Suprapubic skin (tissue), 4 donors: ENCODE results near the gene ST3GAL5.

Experiments
- CTCF ChIP-seq, 2 donors: fragments of 200-600 bp in 1 of 2; fragments of 450-650 bp in 1 of 2; sonication (generic) in 1 of 2; IDR thresholded peaks; one replicate each; pipeline ENCODE4 v1.5.1; 2016 to 2019; ENCODE audit warnings: antibody characterized with exemption in 2 of 2, mild to moderate bottlenecking in 1 of 2, moderate library complexity in 1 of 2
- POLR2A ChIP-seq, 2 donors: fragments of 450-650 bp; IDR thresholded peaks; one replicate each; pipeline ENCODE4 v1.6.1; 2017; ENCODE audit warnings: antibody characterized with exemption in 2 of 2, mild to moderate bottlenecking in 2 of 2, moderate library complexity in 2 of 2
- POLR2AphosphoS5 ChIP-seq, 3 donors: sonication (generic); formaldehyde crosslinking; IDR thresholded peaks; one replicate each; pipeline ENCODE4 v1.6.1; 2017; ENCODE audit warnings: antibody characterized with exemption in 3 of 3

GRCh38 chr2:85797263-85797660 is 91.5 kb downstream of the ST3GAL5 start:
- TF ChIP-seq POLR2AphosphoS5 (IDR thresholded peaks at IDR 0.05): no peak
- TF ChIP-seq POLR2A (IDR thresholded peaks at IDR 0.05): no peak
- TF ChIP-seq CTCF (IDR thresholded peaks at IDR 0.05): no peak
